Testis (tissue), 3 donors: ENCODE measurements around the gene SH3RF3. TPM values are rescaled to one million over a fixed set of nuclear protein-coding genes. Genes with fewer than 3 reads are reported as not detected.

Experiments
- DNase-seq: peaks from one replicate; pipeline ENCODE4 v3.0.0-alpha.2; 2019
- H3K27ac ChIP-seq, 2 donors: fragments of 200-600 bp; sonication (generic); one replicate each; pipeline ENCODE4 v1.5.1; 2019
- H3K27me3 ChIP-seq: fragments of 200-600 bp; sonication (generic); one replicate; pipeline ENCODE4 v1.5.1; 2019
- H3K36me3 ChIP-seq: fragments of 200-600 bp; sonication (generic); one replicate; pipeline ENCODE4 v1.5.1; 2017; ENCODE audit warnings: low read depth; ENCODE audit errors: missing control alignments
- H3K4me1 ChIP-seq: fragments of 200-600 bp; sonication (generic); one replicate; pipeline ENCODE4 v1.5.1; 2019
- H3K4me3 ChIP-seq, 2 donors: fragments of 200-600 bp; sonication (generic); one replicate each; pipeline ENCODE4 v1.5.1; 2017 to 2019
- H3K9me3 ChIP-seq: fragments of 200-600 bp; sonication (generic); one replicate; pipeline ENCODE4 v1.5.1; 2017
- POLR2A ChIP-seq: fragments of 450-650 bp; IDR thresholded peaks from one replicate; pipeline ENCODE4 v1.6.1; 2017; ENCODE audit warnings: antibody characterized with exemption, mild to moderate bottlenecking, moderate library complexity
- WGBS, 2 donors: methylation state at CpG; one replicate each; pipeline ENCODE4 v1.1.5; 2018; 5-methylcytosine and 5-hydroxymethylcytosine counted together
- intact Hi-C: fragments of 100-400 bp; cut with DNase I; formaldehyde crosslinking; loops from one replicate; pipeline ENCODE4 v1.15.1; 2023; ENCODE audit warnings: low total_unique reads
- polyA plus RNA-seq: library from polyadenylated mRNA; stranded (reverse); fragments of 350-450 nt; fragmentation: Illumina TruSeq; extraction: RNeasy Lipid Tissue Mini Kit (QIAGEN cat#74804); gene quantifications from one replicate; pipeline ENCODE4 v1.2.3, GENCODE V29; 2014; ENCODE audit warnings: low read depth, low replicate concordance; ENCODE audit not compliant: insufficient read depth
- total RNA-seq, 2 donors: library from RNA; depleted of rRNA; stranded (reverse); fragments of >200 nt; gene quantifications; one replicate each; pipeline ENCODE4 v1.2.3, GENCODE V29; 2016
- TF ChIP-seq, protein P1 (sequence below), 3 experiments: fragments of 450-650 bp in 2 of 3; fragments of 200-600 bp in 1 of 3; sonication (generic) in 1 of 3; IDR thresholded peaks; one replicate each; pipeline ENCODE4 v1.5.1; 2016 to 2019; ENCODE audit warnings: antibody characterized with exemption in 3 of 3, mild to moderate bottlenecking in 2 of 3, moderate library complexity in 1 of 3

SH3RF3 gene
- total and polyA plus RNA-seq, 3 donors from 2014 or later, result 9.3 to 20.1 (median 16.5) TPM

DNA sequence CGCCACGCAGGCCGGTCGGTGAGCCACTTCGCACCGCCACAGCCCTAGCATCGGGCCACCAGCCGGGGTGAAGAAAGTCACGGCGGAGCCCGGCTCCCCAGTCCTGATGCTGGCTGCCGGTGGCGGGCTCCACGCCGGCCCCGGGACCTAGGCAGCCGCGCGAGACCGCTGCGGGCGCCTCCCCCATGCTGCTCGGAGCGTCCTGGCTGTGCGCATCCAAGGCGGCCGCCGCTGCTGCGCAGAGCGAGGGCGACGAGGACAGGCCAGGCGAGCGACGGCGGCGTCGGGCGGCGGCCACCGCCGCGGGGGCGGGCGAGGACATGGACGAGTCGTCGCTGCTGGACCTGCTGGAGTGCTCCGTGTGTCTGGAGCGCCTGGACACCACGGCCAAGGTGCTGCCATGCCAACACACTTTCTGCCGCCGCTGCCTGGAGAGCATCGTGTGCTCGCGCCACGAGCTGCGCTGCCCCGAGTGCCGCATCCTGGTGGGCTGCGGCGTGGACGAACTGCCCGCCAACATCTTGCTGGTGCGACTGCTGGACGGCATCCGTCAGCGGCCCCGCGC, 433 bp downstream of the SH3RF3 start:
- Histone ChIP-seq H3K4me3 (peak overlapping the region; percentile 65 to 68), H3K27me3 (no peaks in the 10 kb centered on the region), H3K36me3 (no peaks in the 10 kb centered on the region), H3K4me1 (peaks cover 3% of the 10 kb centered on the region), H3K9me3 (no peaks in the 10 kb centered on the region), H3K27ac (peak overlapping the region in 1 of 2 donors; percentile 78)
- WGBS, 2 donors, result 0% methylated on average over 23 of the region's 70 CpGs; no CpG with 5 or more reads in 1 of the 2 donors
- no peak for TF ChIP-seq POLR2A
- TF ChIP-seq, protein P1, sequence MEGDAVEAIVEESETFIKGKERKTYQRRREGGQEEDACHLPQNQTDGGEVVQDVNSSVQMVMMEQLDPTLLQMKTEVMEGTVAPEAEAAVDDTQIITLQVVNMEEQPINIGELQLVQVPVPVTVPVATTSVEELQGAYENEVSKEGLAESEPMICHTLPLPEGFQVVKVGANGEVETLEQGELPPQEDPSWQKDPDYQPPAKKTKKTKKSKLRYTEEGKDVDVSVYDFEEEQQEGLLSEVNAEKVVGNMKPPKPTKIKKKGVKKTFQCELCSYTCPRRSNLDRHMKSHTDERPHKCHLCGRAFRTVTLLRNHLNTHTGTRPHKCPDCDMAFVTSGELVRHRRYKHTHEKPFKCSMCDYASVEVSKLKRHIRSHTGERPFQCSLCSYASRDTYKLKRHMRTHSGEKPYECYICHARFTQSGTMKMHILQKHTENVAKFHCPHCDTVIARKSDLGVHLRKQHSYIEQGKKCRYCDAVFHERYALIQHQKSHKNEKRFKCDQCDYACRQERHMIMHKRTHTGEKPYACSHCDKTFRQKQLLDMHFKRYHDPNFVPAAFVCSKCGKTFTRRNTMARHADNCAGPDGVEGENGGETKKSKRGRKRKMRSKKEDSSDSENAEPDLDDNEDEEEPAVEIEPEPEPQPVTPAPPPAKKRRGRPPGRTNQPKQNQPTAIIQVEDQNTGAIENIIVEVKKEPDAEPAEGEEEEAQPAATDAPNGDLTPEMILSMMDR (IDR thresholded peaks at IDR 0.05), result no peak
- peak; percentile 44 for DNase-seq
- intact Hi-C loops, result no loop called here

- TF ChIP-seq POLR2A, result no peak
- TF ChIP-seq, protein P1 (IDR thresholded peaks at IDR 0.05), result no peak
- no peaks in the 10 kb centered on the region for H3K27me3 ChIP-seq
- WGBS, 2 donors, result 5 to 28% methylated on average over 3 to 46 of the region's 56 CpGs
- intact Hi-C loops, result loop anchor here (5.0 kb wide), 1 partner anchor 382 kb away; no protein-coding TSS in a partner anchor
- peak overlapping the region in 1 of 2 donors; percentile 39 for H3K27ac ChIP-seq
- H3K4me3 ChIP-seq, result peak overlapping the region; percentile 65 to 68
- DNase-seq, result peak; percentile 19
- H3K4me1 ChIP-seq, result peaks cover 3% of the 10 kb centered on the region
- no peaks in the 10 kb centered on the region for H3K36me3 ChIP-seq
- no peaks in the 10 kb centered on the region for H3K9me3 ChIP-seq
Measured at GRCh38 chr2:109129921-109130722, 1.1 kb downstream of the SH3RF3 start.

- no peak for TF ChIP-seq POLR2A
- DNase-seq, result no peak
- Histone ChIP-seq H3K36me3 (no peaks in the 10 kb centered on the region), H3K27ac (peak overlapping the region in 1 of 2 donors; percentile 39), H3K4me1 (peaks cover 3% of the 10 kb centered on the region), H3K4me3 (peak overlapping the region; percentile 65 to 68), H3K27me3 (no peaks in the 10 kb centered on the region), H3K9me3 (no peaks in the 10 kb centered on the region)
- WGBS, 2 donors, result 29 to 37% methylated on average over 5 of the region's 5 CpGs
- intact Hi-C loops, result loop anchor here (5.0 kb wide), 1 partner anchor 382 kb away; no protein-coding TSS in a partner anchor
Measured at GRCh38 chr2:109130723-109130995, 1.7 kb downstream of the SH3RF3 start.

GRCh38 chr2:109131777-109132176, 2.8 kb downstream of the SH3RF3 start:
- H3K4me1 ChIP-seq, result peaks cover 3% of the 10 kb centered on the region
- WGBS, 2 donors, result 69 to 85% methylated on average over 4 of the region's 4 CpGs
- intact Hi-C loops, result loop anchor here (5.0 kb wide), 1 partner anchor 381 kb away; no protein-coding TSS in a partner anchor

DNA sequence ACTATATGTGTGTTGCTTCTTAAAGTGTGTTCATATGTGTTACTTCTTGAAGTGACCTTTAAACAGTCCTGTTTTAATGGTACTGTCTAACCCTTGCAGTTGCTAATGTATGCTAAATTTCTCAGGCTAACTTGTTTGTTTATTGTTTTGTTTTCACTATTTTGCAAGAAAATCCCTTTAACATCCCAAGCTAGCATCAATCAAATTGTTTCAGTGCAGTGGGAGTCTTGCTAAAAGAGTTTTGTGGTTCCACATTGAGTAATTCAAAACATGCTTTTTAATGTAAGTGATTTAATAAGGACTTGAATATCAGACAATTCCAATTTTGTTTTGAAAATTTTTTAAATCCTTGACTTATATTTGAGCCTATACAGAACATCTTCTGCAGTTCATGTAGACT, 3.6 kb downstream of the SH3RF3 start:
- TF ChIP-seq, protein P1 (IDR thresholded peaks at IDR 0.05), result no peak
- TF ChIP-seq POLR2A, result no peak
- intact Hi-C loops, result loop anchor here (5.0 kb wide), 1 partner anchor 380 kb away; no protein-coding TSS in a partner anchor
- H3K4me1 ChIP-seq, result peaks cover 3% of the 10 kb centered on the region

More at GRCh38 chr2:109131777-109132176, 2.8 kb downstream of the SH3RF3 start:
- H3K27ac ChIP-seq, result no peak overlapping the region
- no peaks in the 10 kb centered on the region for H3K27me3 ChIP-seq
- TF ChIP-seq POLR2A, result no peak
- TF ChIP-seq, protein P1 (IDR thresholded peaks at IDR 0.05), result no peak
- no peaks in the 10 kb centered on the region for H3K36me3 ChIP-seq
- peak; percentile 7 for DNase-seq
- no peak overlapping the region for H3K4me3 ChIP-seq
- no peaks in the 10 kb centered on the region for H3K9me3 ChIP-seq

More for the DNA sequence above, 3.6 kb downstream of the SH3RF3 start:
- Histone ChIP-seq H3K9me3 (no peaks in the 10 kb centered on the region), H3K27ac (no peak overlapping the region), H3K27me3 (no peaks in the 10 kb centered on the region), H3K4me3 (no peak overlapping the region), H3K36me3 (no peaks in the 10 kb centered on the region)
- DNase-seq, result no peak
